ENCODE results near the gene MPHOSPH8.
"Not testable (repeated sequence)": the region's sequence is repeated elsewhere in the genome, so short reads cannot be mapped to it uniquely, and the experiment has no call there.

Gene MPHOSPH8

DNA sequence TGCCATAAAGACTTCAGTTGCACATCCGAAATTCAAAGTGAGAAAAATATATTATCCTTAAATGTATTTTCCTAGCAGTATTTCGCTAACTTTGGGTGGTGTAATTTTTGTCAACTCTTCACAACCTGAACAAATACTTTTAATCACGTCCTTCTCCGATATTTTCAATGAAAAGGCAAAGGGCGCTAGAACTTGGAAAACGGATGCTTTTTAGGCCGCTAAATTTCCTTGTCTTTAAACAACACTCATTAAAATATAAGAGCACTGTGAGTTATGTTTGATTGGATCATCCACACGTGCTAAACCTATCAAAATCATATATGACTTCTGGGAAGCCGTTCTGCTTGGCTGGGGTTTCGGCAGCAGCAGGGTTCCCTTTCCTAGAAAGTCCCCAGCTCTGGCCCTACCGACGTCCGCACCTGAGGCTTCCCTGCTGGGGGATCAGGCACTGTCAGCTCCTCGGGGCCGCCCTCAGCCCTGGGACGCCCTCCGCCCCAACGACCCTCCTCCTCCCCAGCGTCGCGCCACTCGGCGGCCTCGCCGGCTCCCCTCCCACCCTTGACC is 462 bp upstream of the MPHOSPH8 start:
- DNase-seq (ENCODE audit: low spot score) = no peak
- TF ChIP-seq, protein P1, sequence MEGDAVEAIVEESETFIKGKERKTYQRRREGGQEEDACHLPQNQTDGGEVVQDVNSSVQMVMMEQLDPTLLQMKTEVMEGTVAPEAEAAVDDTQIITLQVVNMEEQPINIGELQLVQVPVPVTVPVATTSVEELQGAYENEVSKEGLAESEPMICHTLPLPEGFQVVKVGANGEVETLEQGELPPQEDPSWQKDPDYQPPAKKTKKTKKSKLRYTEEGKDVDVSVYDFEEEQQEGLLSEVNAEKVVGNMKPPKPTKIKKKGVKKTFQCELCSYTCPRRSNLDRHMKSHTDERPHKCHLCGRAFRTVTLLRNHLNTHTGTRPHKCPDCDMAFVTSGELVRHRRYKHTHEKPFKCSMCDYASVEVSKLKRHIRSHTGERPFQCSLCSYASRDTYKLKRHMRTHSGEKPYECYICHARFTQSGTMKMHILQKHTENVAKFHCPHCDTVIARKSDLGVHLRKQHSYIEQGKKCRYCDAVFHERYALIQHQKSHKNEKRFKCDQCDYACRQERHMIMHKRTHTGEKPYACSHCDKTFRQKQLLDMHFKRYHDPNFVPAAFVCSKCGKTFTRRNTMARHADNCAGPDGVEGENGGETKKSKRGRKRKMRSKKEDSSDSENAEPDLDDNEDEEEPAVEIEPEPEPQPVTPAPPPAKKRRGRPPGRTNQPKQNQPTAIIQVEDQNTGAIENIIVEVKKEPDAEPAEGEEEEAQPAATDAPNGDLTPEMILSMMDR (IDR thresholded peaks at IDR 0.05; ENCODE audit: extremely low read depth, missing control alignments) = no peak

DNA sequence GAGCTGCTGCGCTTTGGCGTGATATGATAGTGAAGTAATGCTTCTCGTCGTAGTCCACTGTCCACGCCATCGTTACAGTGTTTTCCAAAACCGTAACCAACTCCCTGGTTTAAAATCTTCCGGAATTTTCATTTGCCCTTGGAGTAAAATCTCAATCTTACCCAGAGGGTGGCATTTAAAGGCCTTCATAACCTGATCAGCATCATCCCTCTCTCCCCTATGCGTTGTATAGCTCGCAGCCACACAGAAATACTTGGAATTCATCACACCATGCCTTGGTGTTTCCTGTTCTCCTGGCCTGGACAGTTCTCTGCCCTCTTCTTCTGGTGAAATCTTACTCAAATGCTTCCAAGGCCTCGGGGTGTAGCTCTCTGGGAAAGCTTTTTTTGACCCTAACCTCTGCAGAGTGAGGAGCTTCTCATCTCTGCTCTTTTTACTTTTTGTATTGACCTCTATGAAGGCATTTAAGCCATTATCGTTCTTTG is 839 bp downstream of the MPHOSPH8 start:
- TF ChIP-seq, protein P1 (IDR thresholded peaks at IDR 0.05; ENCODE audit: extremely low read depth, missing control alignments) = no peak
- no peak for DNase-seq (ENCODE audit: low spot score)

DNA sequence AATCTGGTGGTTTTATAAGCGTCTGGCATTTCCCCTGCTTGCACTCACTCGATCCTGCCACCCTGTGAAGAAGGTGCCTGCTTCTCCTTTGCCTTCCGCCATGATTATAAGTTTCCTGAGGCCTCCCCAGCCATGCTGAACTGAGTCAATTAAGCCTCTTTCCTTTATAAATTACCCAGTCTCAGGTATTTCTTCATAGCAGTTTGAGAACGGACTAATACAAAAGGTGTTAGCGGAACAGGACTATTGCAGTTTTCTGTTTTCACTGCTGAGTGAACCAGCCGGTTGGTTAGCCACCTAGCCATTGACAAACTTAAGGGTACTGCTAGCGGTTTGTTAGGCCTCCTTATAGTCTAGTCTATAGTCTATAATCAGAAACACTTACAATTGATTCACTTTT is 2.5 kb downstream of the MPHOSPH8 start:
- not testable (repeated sequence) for DNase-seq (ENCODE audit: low spot score)

DNA sequence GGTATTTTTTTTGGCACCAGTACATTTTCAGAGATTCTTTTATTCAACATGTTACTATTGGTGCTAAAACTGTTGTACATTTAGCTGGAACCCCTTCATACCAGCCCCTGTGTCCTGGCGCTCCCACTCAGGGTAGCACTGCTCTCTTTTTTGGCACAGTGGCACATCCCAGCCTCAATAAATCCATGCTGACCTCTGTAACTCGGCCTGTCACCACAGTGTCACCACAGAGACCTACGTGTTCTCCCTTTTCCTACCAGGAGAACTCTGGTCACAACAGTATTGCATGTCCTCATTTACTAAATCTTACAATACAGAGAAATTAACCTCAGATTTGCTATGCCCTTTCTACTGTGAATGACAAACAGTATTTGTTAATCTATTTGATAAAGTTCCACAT is 10.2 kb downstream of the MPHOSPH8 start:
- TF ChIP-seq, protein P1 (IDR thresholded peaks at IDR 0.05; ENCODE audit: extremely low read depth, missing control alignments) = no peak

DNA sequence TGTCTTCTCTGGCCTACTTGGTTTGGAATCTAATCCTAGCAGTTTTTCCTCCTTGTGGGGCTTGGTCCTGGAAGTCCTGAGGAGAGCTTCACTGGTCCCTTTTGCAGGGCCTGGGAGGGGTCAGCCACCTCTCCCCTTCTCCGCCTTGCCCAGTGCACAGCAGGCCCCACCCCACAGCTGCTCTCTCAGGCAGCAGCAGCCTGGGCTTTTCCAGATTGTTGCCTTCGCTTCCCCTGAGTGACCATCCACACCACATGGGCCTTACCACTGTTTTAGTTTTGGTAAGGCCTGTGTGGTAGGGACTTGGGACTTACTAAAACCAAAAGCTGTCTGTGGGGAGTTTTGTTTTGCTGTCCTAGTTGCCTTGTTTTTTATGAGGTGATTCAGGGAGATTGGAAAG is 11.5 kb downstream of the MPHOSPH8 start:
- TF ChIP-seq, protein P1 (IDR thresholded peaks at IDR 0.05; ENCODE audit: extremely low read depth, missing control alignments) = no peak
- no peak for DNase-seq (ENCODE audit: low spot score)

More for the DNA sequence above, 10.2 kb downstream of the MPHOSPH8 start:
- DNase-seq (ENCODE audit: low spot score) = no peak

DNA sequence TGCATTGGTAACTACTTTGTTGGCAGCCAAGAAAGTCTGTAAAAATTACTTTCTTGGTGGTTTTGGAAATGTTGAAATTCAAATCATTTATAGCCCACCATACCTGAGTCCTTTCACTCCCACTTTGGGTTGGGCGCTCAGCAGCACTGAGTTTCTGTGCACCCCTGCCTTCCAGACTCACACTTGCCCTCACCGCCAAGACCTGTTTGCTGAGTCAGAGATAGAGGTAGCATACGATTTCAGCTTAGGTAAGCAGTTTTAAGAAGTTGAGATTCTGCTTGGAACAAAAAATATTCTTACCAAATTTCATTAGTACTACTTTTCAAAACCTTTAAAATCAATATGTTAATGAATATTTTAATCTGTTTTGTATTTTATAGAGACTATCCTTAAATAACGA is 12.6 kb downstream of the MPHOSPH8 start:
- TF ChIP-seq, protein P1 (IDR thresholded peaks at IDR 0.05; ENCODE audit: extremely low read depth, missing control alignments) = no peak
- DNase-seq (ENCODE audit: low spot score) = no peak

DNA sequence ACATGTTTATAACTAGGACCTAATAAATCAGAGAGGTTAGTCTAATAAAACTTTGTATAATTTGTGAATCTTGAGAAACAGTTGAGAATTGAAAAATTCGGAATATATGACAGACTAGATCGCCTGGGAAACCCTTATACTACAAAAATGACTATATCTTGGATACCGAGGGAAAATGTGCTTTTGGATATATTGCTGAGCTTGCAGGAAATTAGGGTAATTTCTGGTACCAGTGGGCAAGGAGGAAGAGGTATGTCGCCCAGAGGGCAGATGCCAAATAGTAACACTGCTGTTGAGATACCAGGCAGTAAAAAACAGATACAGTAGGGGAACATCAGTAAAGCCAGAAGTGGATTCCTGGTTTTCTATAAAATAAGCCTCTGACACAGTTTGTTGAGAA is 17.3 kb downstream of the MPHOSPH8 start:
- DNase-seq (ENCODE audit: low spot score) = no peak
- TF ChIP-seq, protein P1 (IDR thresholded peaks at IDR 0.05; ENCODE audit: extremely low read depth, missing control alignments) = no peak

DNA sequence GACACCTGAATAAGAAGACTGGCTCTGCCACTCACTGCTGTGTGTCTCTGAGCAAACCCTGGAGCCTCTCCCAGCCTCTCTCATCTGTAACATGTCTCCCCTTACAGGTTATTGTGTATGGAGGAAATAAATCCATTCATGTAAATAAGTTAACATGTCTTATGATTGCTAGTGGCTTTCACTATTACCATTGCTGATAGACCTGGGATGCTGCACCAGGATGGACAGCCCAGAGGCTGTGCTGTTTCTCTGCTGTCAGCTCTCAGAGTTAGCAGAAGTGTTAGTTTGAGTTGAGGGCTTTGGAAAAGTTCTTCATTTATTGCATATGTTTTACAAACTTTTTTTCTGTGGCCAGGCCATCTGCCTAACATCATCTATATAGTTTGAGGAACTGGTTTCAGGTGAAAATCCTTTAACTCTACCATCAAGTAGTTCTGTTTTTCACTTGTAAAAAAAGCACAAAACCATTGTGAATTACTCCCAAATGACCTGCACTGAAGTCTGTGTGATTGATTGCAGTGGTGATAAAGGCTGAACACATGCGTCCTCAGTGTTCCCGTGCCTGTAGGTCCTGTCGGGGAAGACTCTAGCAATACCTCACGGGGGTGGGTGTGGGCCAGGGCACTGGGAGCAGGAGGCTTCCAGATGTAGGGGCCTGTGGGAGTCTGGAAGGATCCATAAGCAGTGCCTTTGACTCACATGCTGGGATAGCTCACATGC is 24.6 kb downstream of the MPHOSPH8 start:
- TF ChIP-seq, protein P1 (IDR thresholded peaks at IDR 0.05; ENCODE audit: extremely low read depth, missing control alignments) = no peak
- DNase-seq (ENCODE audit: low spot score) = no peak

All from GM20000 (cell line).